Psoas muscle (tissue), 8 donors: ENCODE measurements around the gene GSTK1. TPM values are rescaled to one million over a fixed set of nuclear protein-coding genes. Genes with fewer than 3 reads are reported as not detected.

Source experiments
- ATAC-seq, 4 donors: fragments of 200-7000 bp; cut with Tn5 transposase; one replicate each; pipeline ENCODE4 v1.9.1; 2020; ENCODE audit warnings: moderate library complexity in 3 of 4, mild to moderate bottlenecking in 2 of 4
- DNase-seq, 2 donors: peaks; one replicate each; pipeline ENCODE4 v3.0.0-alpha.2; 2020
- H3K27ac ChIP-seq: fragments of 200-600 bp; one replicate; pipeline ENCODE4 v1.8.0; 2022
- H3K27me3 ChIP-seq, 3 donors: fragments of 200-600 bp in 1 of 3; one replicate each; pipeline versions ENCODE4 v1.6.1 to v1.8.0; 2013 to 2022; ENCODE audit warnings: low read length in 2 of 3, mild to moderate bottlenecking in 2 of 3, moderate library complexity in 1 of 3; ENCODE audit not compliant: insufficient read depth in 3 of 3
- H3K36me3 ChIP-seq, 2 donors: fragments of 200-600 bp in 1 of 2; one replicate each; pipeline versions ENCODE4 v1.6.1 to v1.8.0; 2013 to 2022; ENCODE audit warnings: low read depth in 1 of 2, mild to moderate bottlenecking in 1 of 2, moderate library complexity in 1 of 2; ENCODE audit not compliant: insufficient read depth in 1 of 2
- H3K4me1 ChIP-seq: fragments of 200-600 bp; one replicate; pipeline ENCODE4 v1.8.0; 2022
- H3K4me3 ChIP-seq: fragments of 200-600 bp; one replicate; pipeline ENCODE4 v1.8.0; 2022; ENCODE audit warnings: mild to moderate bottlenecking
- H3K9me3 ChIP-seq: fragments of 200-600 bp; one replicate; pipeline ENCODE4 v1.8.0; 2022
- WGBS, 3 donors: extraction: QIAGEN DNeasy Blood & Tissue Kit; methylation state at CpG; one replicate each; pipeline versions ENCODE4 v1.1.6 to v1.1.7; 2013; 5-methylcytosine and 5-hydroxymethylcytosine counted together
- intact Hi-C, 2 donors: fragments of 100-400 bp; cut with DNase I; formaldehyde crosslinking; loops; one replicate each; pipeline versions ENCODE4 v1.11.0 to v1.14.2; 2022
- polyA plus RNA-seq, 3 donors: library from polyadenylated mRNA; stranded (reverse); fragments of 200-250 nt; gene quantifications; one replicate each; pipeline ENCODE4 v1.2.3, GENCODE V29; 2013
- total RNA-seq, 4 donors: library from RNA; stranded (reverse); fragmentation: NEBNext Ultra II Directional in 2 of 4; extraction: Animal tissue kit (Norgen Biotek cat#: 25700) in 2 of 4; gene quantifications; one replicate each; pipeline versions ENCODE4 v1.2.1 to v1.2.4, GENCODE V29; 2021 to 2023
- TF ChIP-seq, protein P1 (sequence below): fragments of 200-600 bp; IDR thresholded peaks from one replicate; pipeline ENCODE4 v1.8.0; 2022; ENCODE audit warnings: antibody characterized with exemption
- donor health status: healthy with polysubstance abuse.
- donor health status: DM: no; HTN: no; CAD: no; lungs with moderate emphysema.
- donor health status: Bipolar disorder and iron deficiency.
- donor health status: healthy.
- donor health status: DM: yes; HTN: yes; CAD: no.
- donor health status: DM: no; HTN: no; CAD: no.
- donor health status: DM: no; HTN: no; CAD: no.
- donor health status: DM: yes; HTN: yes; CAD: no.

The GSTK1 gene
- total and polyA plus RNA-seq, 7 donors, result 65.1 to 129 (median 93.9) TPM

- TF ChIP-seq, protein P1, sequence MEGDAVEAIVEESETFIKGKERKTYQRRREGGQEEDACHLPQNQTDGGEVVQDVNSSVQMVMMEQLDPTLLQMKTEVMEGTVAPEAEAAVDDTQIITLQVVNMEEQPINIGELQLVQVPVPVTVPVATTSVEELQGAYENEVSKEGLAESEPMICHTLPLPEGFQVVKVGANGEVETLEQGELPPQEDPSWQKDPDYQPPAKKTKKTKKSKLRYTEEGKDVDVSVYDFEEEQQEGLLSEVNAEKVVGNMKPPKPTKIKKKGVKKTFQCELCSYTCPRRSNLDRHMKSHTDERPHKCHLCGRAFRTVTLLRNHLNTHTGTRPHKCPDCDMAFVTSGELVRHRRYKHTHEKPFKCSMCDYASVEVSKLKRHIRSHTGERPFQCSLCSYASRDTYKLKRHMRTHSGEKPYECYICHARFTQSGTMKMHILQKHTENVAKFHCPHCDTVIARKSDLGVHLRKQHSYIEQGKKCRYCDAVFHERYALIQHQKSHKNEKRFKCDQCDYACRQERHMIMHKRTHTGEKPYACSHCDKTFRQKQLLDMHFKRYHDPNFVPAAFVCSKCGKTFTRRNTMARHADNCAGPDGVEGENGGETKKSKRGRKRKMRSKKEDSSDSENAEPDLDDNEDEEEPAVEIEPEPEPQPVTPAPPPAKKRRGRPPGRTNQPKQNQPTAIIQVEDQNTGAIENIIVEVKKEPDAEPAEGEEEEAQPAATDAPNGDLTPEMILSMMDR, result no peak
- Histone ChIP-seq H3K9me3 (no peaks in the 10 kb centered on the region), H3K4me3 (no peak overlapping the region), H3K27me3 (no peaks in the 10 kb centered on the region), H3K27ac (no peak overlapping the region), H3K4me1 (peaks cover 23% of the 10 kb centered on the region), H3K36me3 (peaks cover 0 to 5% of the 10 kb centered on the region in 2 donors)
- intact Hi-C loops, result no loop called here
- ATAC-seq (no peak), DNase-seq (no peak)
These were observed 50.9 kb downstream of the GSTK1 start for GRCh38 chr7:143314127-143314526.

DNA sequence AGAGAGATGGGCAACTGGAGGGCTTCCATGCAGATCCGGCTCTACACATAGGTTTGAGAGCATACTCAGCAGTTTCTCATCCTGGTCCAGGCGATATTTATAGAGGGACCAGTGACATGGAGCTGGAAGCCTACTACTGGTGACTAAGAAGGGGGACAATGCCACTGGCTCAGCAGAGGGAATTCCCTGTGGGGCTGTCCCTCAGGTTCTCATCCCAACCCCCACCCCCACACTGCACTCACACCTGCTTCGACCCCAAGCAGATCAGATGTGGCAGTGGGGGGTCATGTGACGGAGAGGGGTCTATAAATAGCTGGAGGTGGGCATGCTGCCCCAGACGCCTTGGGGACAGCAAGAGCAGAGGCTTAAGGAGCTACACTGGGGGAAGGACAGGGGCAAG, 52.5 kb downstream of the GSTK1 start, which contains the start of gene CLCN1:
Gene CLCN1, plus strand, starts transcription at position 336 of the 400 bp plus-strand sequence. CDS start 102 bp downstream, outside the sequence.
- TF ChIP-seq, protein P1, result no peak
- no peaks in the 10 kb centered on the region for H3K9me3 ChIP-seq
- peaks cover 24% of the 10 kb centered on the region for H3K4me1 ChIP-seq
- DNase-seq (peak; percentile 57 to 93), ATAC-seq (peak; percentile 89 to 91 (median 90))
- H3K27ac ChIP-seq, result peak within 1 kb of the TSS; percentile 89
- 21 to 37% (median 35%) methylated on average over 5 of the region's 5 CpGs for WGBS, 3 donors
- peak within 1 kb of the TSS; percentile 75 for H3K4me3 ChIP-seq
- H3K27me3 ChIP-seq, result no peaks in the 10 kb centered on the region
- H3K36me3 ChIP-seq, result peaks cover 0 to 12% of the 10 kb centered on the region in 2 donors
- intact Hi-C loops, result loop anchor here in 1 of 2 donors (5.0 kb wide), 2 partner anchors 67 to 73 kb away; partner anchors contain the start of gene ZYX

DNA sequence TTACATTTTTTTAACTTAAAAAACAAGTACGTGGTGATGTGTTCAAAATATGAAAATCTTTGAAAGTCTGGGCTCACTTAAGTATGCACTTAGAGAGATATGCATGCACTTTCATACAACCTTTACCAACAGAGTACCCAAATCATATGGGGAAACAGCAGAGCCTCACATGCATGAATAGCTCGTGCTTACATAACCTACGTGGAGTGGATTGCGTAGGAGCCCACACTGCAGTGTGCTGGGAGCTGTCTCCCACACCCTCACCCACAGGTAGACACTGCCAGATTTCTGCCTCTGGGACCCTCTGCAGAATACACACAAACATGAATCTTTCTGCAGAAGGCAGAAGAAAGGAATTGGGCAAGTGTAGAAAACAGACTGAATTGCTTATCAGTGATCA, 53.3 kb downstream of the GSTK1 start:
- WGBS, 3 donors, result 27 to 59% (median 36%) methylated on average over 4 of the region's 4 CpGs
- ATAC-seq (peak in 3 of 4 donors; percentile 32 to 56 (median 42)), DNase-seq (no peak)
- peak overlapping the region; percentile 89 for H3K27ac ChIP-seq
- TF ChIP-seq, protein P1, result no peak
- peak overlapping the region; percentile 75 for H3K4me3 ChIP-seq
- no peaks in the 10 kb centered on the region for H3K27me3 ChIP-seq
- H3K36me3 ChIP-seq, result peaks cover 0 to 19% of the 10 kb centered on the region in 2 donors
- H3K9me3 ChIP-seq, result no peaks in the 10 kb centered on the region
- H3K4me1 ChIP-seq, result peaks cover 26% of the 10 kb centered on the region
- intact Hi-C loops, result loop anchor here in 1 of 2 donors (5.0 kb wide), 2 partner anchors 66 to 74 kb away; partner anchors contain the start of gene ZYX

- DNase-seq (peak; percentile 42 to 81), ATAC-seq (peak; percentile 74 to 80 (median 78))
- 12 to 24% (median 13%) methylated on average over 5 of the region's 5 CpGs for WGBS, 3 donors
- H3K9me3 ChIP-seq, result no peaks in the 10 kb centered on the region
- peaks cover 44% of the 10 kb centered on the region for H3K4me1 ChIP-seq
- H3K4me3 ChIP-seq, result peak overlapping the region; percentile 75
- H3K27me3 ChIP-seq, result no peaks in the 10 kb centered on the region
- peaks cover 0 to 25% of the 10 kb centered on the region in 2 donors for H3K36me3 ChIP-seq
- TF ChIP-seq, protein P1, result no peak
- peak overlapping the region; percentile 89 for H3K27ac ChIP-seq
- intact Hi-C loops, result loop anchor here in 1 of 2 donors (5.0 kb wide), 2 partner anchors 64 to 76 kb away; partner anchors contain the start of gene ZYX
These were observed 55.4 kb downstream of the GSTK1 start for GRCh38 chr7:143318661-143319060.

Other genes with a start within 250 kb of the GSTK1 start
- not detected for gene OR9A2, start 236.3 kb upstream of the GSTK1 start, total RNA-seq
- gene OR9A2, start 236.3 kb upstream of the GSTK1 start, polyA plus RNA-seq, result not detected
- gene OR6V1, start 211.1 kb upstream of the GSTK1 start, total RNA-seq, result not detected
- gene OR6V1, start 211.1 kb upstream of the GSTK1 start, polyA plus RNA-seq, result not detected
- gene PIP, start 131.4 kb upstream of the GSTK1 start, total RNA-seq, result not detected
- under 1 TPM in 1 of 3 donors, not detected in 2; 0.18 TPM for gene PIP, start 131.4 kb upstream of the GSTK1 start, polyA plus RNA-seq
- not detected for gene TAS2R39, start 80.0 kb upstream of the GSTK1 start, total RNA-seq
- under 1 TPM in 1 of 3 donors, not detected in 2; 0.10 TPM for gene TAS2R39, start 80.0 kb upstream of the GSTK1 start, polyA plus RNA-seq
- not detected for gene TAS2R40, start 41.4 kb upstream of the GSTK1 start, total RNA-seq
- not detected for gene TAS2R40, start 41.4 kb upstream of the GSTK1 start, polyA plus RNA-seq
- under 1 TPM in 1 of 4 donors, not detected in 3; 0.43 TPM for gene TMEM139, start 21.5 kb downstream of the GSTK1 start, total RNA-seq
- gene TMEM139, start 21.5 kb downstream of the GSTK1 start, polyA plus RNA-seq, result under 1 TPM; 0.04 to 0.42 (median 0.31) TPM
- 1 to 10 TPM; 3.2 to 7.6 (median 4.7) TPM for gene CASP2, start 24.9 kb downstream of the GSTK1 start, total RNA-seq
- gene CASP2, start 24.9 kb downstream of the GSTK1 start, polyA plus RNA-seq, result 1 to 10 TPM; 1.4 to 4.3 (median 2.0) TPM
- gene CLCN1, start 52.7 kb downstream of the GSTK1 start, total RNA-seq, result 10 to 100 TPM in 1 of 4 donors, 1 to 10 TPM in 3; 2.9 to 10.9 (median 6.7) TPM
- gene CLCN1, start 52.7 kb downstream of the GSTK1 start, polyA plus RNA-seq, result 1 to 10 TPM in 2 of 3 donors, under 1 TPM in 1; 0.73 to 5.5 (median 1.3) TPM
- 1 to 10 TPM in 1 of 4 donors, under 1 TPM in 3; 0.25 to 1.0 (median 0.61) TPM for gene FAM131B, start 99.3 kb downstream of the GSTK1 start, total RNA-seq
- gene FAM131B, start 99.3 kb downstream of the GSTK1 start, polyA plus RNA-seq, result under 1 TPM; 0.13 to 0.27 (median 0.21) TPM
- 100 to 1,000 TPM in 2 of 4 donors, 10 to 100 TPM in 2; 60.4 to 134 (median 96.0) TPM for gene ZYX, start 117.9 kb downstream of the GSTK1 start, total RNA-seq
- gene ZYX, start 117.9 kb downstream of the GSTK1 start, polyA plus RNA-seq, result 100 to 1,000 TPM in 1 of 3 donors, 10 to 100 TPM in 2; 34.4 to 215 (median 57.6) TPM
- under 1 TPM in 2 of 4 donors, not detected in 2; 0.28 to 0.38 TPM for gene EPHA1, start 145.4 kb downstream of the GSTK1 start, total RNA-seq
- under 1 TPM in 2 of 3 donors, not detected in 1; 0.07 to 0.12 TPM for gene EPHA1, start 145.4 kb downstream of the GSTK1 start, polyA plus RNA-seq
- gene TAS2R60, start 180.0 kb downstream of the GSTK1 start, total RNA-seq, result not detected
- not detected for gene TAS2R60, start 180.0 kb downstream of the GSTK1 start, polyA plus RNA-seq
- gene TAS2R41, start 214.4 kb downstream of the GSTK1 start, total RNA-seq, result not detected
- gene TAS2R41, start 214.4 kb downstream of the GSTK1 start, polyA plus RNA-seq, result not detected